ENCODE data around the gene EIPR1. TPM values are rescaled to one million over a fixed set of nuclear protein-coding genes. Genes with fewer than 3 reads are reported as not detected.

EIPR1 gene
- total RNA-seq, 1 experiment from 2014 or later, result 27.8 TPM

DNA sequence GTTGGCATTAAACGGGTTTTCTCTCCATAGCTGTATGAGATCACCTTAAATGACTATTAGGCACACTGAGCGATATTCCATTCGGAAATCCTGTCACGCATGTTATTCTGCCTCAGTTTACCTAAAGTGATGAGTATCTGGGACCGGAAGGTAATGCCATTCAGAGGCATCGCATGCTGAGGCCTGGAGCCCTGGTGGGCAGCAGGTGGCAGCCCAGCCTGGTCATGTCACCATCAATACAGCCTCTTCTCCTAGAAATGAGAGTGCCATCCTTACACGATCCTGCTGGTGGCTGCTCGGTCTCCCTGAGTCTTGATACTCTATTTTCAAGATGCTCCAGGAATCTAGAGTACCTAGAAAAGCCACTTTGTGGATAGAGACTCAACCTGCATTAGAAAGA is 119.8 kb downstream of the EIPR1 start:
- H3K4me2 ChIP-seq (ENCODE audit: insufficient read depth, insufficient read length, low read length), result no peak overlapping the region
- no peak overlapping the region for H2BK5ac ChIP-seq (ENCODE audit: insufficient read length, low read length)
- no peak overlapping the region for H4K5ac ChIP-seq (ENCODE audit: insufficient read length, low read depth, low read length)
- no peak overlapping the region for H3K4me3 Mint-ChIP-seq
- no peak overlapping the region for H3K56ac ChIP-seq (ENCODE audit: insufficient read length, low read depth, low read length)
- DNase-seq, result no peak
- no peak overlapping the region for H2BK120ac ChIP-seq (ENCODE audit: low read depth, low read length, poor library complexity, severe bottlenecking)
- H3K27ac Mint-ChIP-seq, result no peak overlapping the region
- no peak overlapping the region for H3K14ac ChIP-seq (ENCODE audit: insufficient read depth, low read length)
- peaks cover 2% of the 10 kb centered on the region for H3K27me3 Mint-ChIP-seq (ENCODE audit: low read depth)
- H3K9me3 ChIP-seq (ENCODE audit: control insufficient read depth, low read depth, low read length), result no peaks in the 10 kb centered on the region
- no peaks in the 10 kb centered on the region for H3K79me2 ChIP-seq (ENCODE audit: insufficient read depth, low read length)
- H2BK20ac ChIP-seq (ENCODE audit: low read depth, low read length, poor library complexity, severe bottlenecking), result no peak overlapping the region
- H3T11ph ChIP-seq (ENCODE audit: low read length), result no peak overlapping the region
- no peaks in the 10 kb centered on the region; the same call in 1 of the 2 replicates for H3K4me1 ChIP-seq (ENCODE audit: insufficient read depth, low read length)
- H2AK5ac ChIP-seq (ENCODE audit: insufficient read length, low read length), result no peak overlapping the region
- no peaks in the 10 kb centered on the region for H3K23me2 ChIP-seq (ENCODE audit: insufficient read length, low read depth, low read length, poor library complexity, severe bottlenecking)
- no peak overlapping the region for H3K27ac ChIP-seq (ENCODE audit: insufficient read length, low read depth, low read length)
- no peak overlapping the region for H4K8ac ChIP-seq (replicated peaks; ENCODE audit: insufficient read length, low read depth, low read length)
- TF ChIP-seq, protein P1, sequence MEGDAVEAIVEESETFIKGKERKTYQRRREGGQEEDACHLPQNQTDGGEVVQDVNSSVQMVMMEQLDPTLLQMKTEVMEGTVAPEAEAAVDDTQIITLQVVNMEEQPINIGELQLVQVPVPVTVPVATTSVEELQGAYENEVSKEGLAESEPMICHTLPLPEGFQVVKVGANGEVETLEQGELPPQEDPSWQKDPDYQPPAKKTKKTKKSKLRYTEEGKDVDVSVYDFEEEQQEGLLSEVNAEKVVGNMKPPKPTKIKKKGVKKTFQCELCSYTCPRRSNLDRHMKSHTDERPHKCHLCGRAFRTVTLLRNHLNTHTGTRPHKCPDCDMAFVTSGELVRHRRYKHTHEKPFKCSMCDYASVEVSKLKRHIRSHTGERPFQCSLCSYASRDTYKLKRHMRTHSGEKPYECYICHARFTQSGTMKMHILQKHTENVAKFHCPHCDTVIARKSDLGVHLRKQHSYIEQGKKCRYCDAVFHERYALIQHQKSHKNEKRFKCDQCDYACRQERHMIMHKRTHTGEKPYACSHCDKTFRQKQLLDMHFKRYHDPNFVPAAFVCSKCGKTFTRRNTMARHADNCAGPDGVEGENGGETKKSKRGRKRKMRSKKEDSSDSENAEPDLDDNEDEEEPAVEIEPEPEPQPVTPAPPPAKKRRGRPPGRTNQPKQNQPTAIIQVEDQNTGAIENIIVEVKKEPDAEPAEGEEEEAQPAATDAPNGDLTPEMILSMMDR (conservative IDR thresholded peaks at IDR 0.05), result peak; percentile 16; the same call in 1 of the 3 replicates
- peaks cover 6 to 11% of the 10 kb centered on the region in 2 experiments for H3K4me1 Mint-ChIP-seq
- no peak overlapping the region for H3K4ac ChIP-seq (ENCODE audit: low read depth, low read length)
- no peak overlapping the region for H3K23ac ChIP-seq (ENCODE audit: insufficient read length, low read depth, low read length)
- no peak overlapping the region for H2AFZ ChIP-seq (ENCODE audit: low read length)
- peaks cover 2 to 9% (median 7%) of the 10 kb centered on the region in 3 experiments; a peak in 6 of 7 replicates for H3K36me3 Mint-ChIP-seq (ENCODE audit: insufficient read depth in 1 of 3, low read depth in 3 of 3)
- peaks cover 0 to 2% of the 10 kb centered on the region in 2 experiments; a peak in 1 of 5 replicates for H3K9me3 Mint-ChIP-seq
- no peaks in the 10 kb centered on the region for H4K20me1 ChIP-seq (ENCODE audit: control insufficient read depth, insufficient read depth, insufficient read length)
- H3K27me3 ChIP-seq (ENCODE audit: insufficient read depth, low read length), result no peaks in the 10 kb centered on the region
- H2BK15ac ChIP-seq (ENCODE audit: low read depth, low read length), result no peak overlapping the region
- H3K9ac ChIP-seq (ENCODE audit: extremely low read depth, insufficient read length, low read length), result no peak overlapping the region
- no peak overlapping the region for H3K18ac ChIP-seq (ENCODE audit: insufficient read length, low read depth, low read length)
- H3K79me1 ChIP-seq (ENCODE audit: insufficient read depth, low read depth, low read length, poor library complexity, severe bottlenecking), result no peaks in the 10 kb centered on the region
- no peak overlapping the region for H4K91ac ChIP-seq (ENCODE audit: insufficient read length, low read depth, low read length)
- no peak overlapping the region for H2BK12ac ChIP-seq (ENCODE audit: insufficient read length, low read depth, low read length)
- no CpG with 5 or more reads among the region's 8 CpGs for WGBS (ENCODE audit: extremely low coverage, insufficient read length, low lambda C conversion rate)
